ENCODE results near the gene LBR. TPM values are rescaled to one million over a fixed set of nuclear protein-coding genes. Genes with fewer than 3 reads are reported as not detected.

Gene LBR
- total RNA-seq, 1 experiment from 2014 or later: 86.0 TPM

- TF ChIP-seq, protein P1, sequence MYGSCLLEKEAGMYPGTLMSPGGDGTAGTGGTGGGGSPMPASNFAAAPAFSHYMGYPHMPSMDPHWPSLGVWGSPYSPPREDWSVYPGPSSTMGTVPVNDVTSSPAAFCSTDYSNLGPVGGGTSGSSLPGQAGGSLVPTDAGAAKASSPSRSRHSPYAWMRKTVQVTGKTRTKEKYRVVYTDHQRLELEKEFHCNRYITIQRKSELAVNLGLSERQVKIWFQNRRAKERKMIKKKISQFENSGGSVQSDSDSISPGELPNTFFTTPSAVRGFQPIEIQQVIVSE (CRISPR knock-in tag; IDR thresholded peaks at IDR 0.05; ENCODE audit: borderline replicate concordance): no peak
- TF ChIP-seq ATF1 (CRISPR knock-in tag; IDR thresholded peaks at IDR 0.05): no peak
- no peak for TF ChIP-seq OVOL2 (CRISPR knock-in tag; IDR thresholded peaks at IDR 0.05; ENCODE audit: borderline replicate concordance)
- TF ChIP-seq TCF7 (CRISPR knock-in tag; IDR thresholded peaks at IDR 0.05; ENCODE audit: low read depth): no peak
- TF ChIP-seq, protein P2, sequence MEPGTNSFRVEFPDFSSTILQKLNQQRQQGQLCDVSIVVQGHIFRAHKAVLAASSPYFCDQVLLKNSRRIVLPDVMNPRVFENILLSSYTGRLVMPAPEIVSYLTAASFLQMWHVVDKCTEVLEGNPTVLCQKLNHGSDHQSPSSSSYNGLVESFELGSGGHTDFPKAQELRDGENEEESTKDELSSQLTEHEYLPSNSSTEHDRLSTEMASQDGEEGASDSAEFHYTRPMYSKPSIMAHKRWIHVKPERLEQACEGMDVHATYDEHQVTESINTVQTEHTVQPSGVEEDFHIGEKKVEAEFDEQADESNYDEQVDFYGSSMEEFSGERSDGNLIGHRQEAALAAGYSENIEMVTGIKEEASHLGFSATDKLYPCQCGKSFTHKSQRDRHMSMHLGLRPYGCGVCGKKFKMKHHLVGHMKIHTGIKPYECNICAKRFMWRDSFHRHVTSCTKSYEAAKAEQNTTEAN (CRISPR knock-in tag; IDR thresholded peaks at IDR 0.05): no peak
- no peak for TF ChIP-seq ESRRA (CRISPR knock-in tag; IDR thresholded peaks at IDR 0.05; ENCODE audit: borderline replicate concordance)
- no peak for TF ChIP-seq ETV6 (CRISPR knock-in tag; IDR thresholded peaks at IDR 0.05)
- TF ChIP-seq ZSCAN18 (CRISPR knock-in tag; IDR thresholded peaks at IDR 0.05): no peak
- no peak for TF ChIP-seq NR1H2 (CRISPR knock-in tag; IDR thresholded peaks at IDR 0.05)
- no peak for TF ChIP-seq ATF3 (CRISPR knock-in tag; conservative IDR thresholded peaks at IDR 0.05)
These were observed 61.8 kb downstream of the LBR start (continued) for GRCh38 chr1:225366018-225366417.

- H3K27me3 Mint-ChIP-seq (ENCODE audit: low read depth): peaks cover 49% of the 10 kb centered on the region
- no peaks in the 10 kb centered on the region for H3K36me3 Mint-ChIP-seq
- ATAC-seq (no peak), DNase-seq (ENCODE audit: low spot score) (no peak)
- H3K4me1 Mint-ChIP-seq: no peaks in the 10 kb centered on the region
- H3K4me3 Mint-ChIP-seq: no peak overlapping the region
- TF ChIP-seq PRRX2 (CRISPR knock-in tag; IDR thresholded peaks at IDR 0.05): no peak
- TF ChIP-seq, protein P2 (CRISPR knock-in tag; IDR thresholded peaks at IDR 0.05): no peak
- CTCF ChIA-PET: no interaction called here
- no peaks in the 10 kb centered on the region for H3K9me3 Mint-ChIP-seq
- POLR2A ChIA-PET: no interaction called here
- H3K27ac Mint-ChIP-seq: no peak overlapping the region
These were observed 63.4 kb downstream of the LBR start for GRCh38 chr1:225364439-225364838.

DNA sequence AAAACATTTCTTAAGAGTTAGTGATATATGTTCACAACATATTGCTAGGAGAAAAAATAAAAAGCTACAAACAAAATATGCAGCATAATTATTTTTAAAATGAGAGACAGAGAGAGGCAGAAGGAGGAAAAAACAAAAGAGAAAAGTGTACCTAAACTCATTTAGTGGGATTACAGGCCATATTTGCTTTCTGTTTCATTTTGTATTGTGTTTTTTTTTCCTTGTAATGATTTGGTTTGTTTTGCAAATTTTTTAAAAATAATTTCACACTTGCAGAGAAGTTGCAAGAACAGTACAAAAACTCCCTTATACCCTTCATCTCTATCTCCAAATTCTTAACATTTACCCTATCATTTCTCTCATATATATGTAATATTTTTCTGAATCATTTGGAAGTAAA lies 65.0 kb downstream of the LBR start:
- CTCF ChIA-PET: no interaction called here
- Mint-ChIP-seq H3K36me3 (no peaks in the 10 kb centered on the region), H3K4me3 (no peak overlapping the region), H3K27me3 (ENCODE audit: low read depth) (peaks cover 39% of the 10 kb centered on the region), H3K27ac (no peak overlapping the region), H3K4me1 (no peaks in the 10 kb centered on the region), H3K9me3 (no peaks in the 10 kb centered on the region)
- DNase-seq (ENCODE audit: low spot score): no peak
- POLR2A ChIA-PET: no interaction called here
- no peak for ATAC-seq
- TF ChIP-seq GTF2I (CRISPR knock-in tag; conservative IDR thresholded peaks at IDR 0.05) (no peak), ATF1 (CRISPR knock-in tag; IDR thresholded peaks at IDR 0.05) (no peak), PRRX2 (CRISPR knock-in tag; IDR thresholded peaks at IDR 0.05) (no peak), TEAD1 (CRISPR knock-in tag; IDR thresholded peaks at IDR 0.05) (no peak), FOXP1 (CRISPR knock-in tag; IDR thresholded peaks at IDR 0.05; ENCODE audit: borderline replicate concordance) (no peak), ZNF532 (CRISPR knock-in tag; IDR thresholded peaks at IDR 0.05; ENCODE audit: borderline replicate concordance) (no peak), JUN (CRISPR knock-in tag; IDR thresholded peaks at IDR 0.05) (no peak), JAZF1 (CRISPR knock-in tag; IDR thresholded peaks at IDR 0.05) (no peak), ZNF219 (CRISPR knock-in tag; IDR thresholded peaks at IDR 0.05; ENCODE audit: borderline replicate concordance) (no peak), TEAD4 (CRISPR knock-in tag; IDR thresholded peaks at IDR 0.05) (no peak)
- TF ChIP-seq, protein P3, sequence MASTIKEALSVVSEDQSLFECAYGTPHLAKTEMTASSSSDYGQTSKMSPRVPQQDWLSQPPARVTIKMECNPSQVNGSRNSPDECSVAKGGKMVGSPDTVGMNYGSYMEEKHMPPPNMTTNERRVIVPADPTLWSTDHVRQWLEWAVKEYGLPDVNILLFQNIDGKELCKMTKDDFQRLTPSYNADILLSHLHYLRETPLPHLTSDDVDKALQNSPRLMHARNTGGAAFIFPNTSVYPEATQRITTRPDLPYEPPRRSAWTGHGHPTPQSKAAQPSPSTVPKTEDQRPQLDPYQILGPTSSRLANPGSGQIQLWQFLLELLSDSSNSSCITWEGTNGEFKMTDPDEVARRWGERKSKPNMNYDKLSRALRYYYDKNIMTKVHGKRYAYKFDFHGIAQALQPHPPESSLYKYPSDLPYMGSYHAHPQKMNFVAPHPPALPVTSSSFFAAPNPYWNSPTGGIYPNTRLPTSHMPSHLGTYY (CRISPR knock-in tag; IDR thresholded peaks at IDR 0.05): no peak

Measured in WTC11 (cell line).